Measurements from ENCODE around the gene SPNS3.

Gene SPNS3

DNA sequence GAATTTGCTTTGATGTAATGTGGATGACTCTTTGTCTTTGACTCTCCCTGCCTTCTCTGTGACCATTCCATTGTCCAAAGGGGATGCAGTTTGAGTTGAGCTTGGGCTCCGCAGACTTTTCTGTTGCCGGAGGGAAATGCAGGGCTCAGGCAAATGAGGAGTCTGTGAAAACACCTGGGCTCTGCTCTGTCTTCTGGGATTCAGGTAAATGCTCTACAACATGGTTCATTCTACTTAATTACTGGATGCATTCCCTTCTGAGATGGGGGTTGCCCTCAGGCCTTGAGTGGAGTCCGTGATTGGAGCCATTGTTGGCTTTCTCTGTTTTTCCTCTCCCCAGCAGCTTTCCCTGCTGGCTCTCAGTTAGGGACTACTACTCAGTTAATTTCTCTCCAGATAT, 38.5 kb downstream of the SPNS3 start:
- DNase-seq: no peak

DNA sequence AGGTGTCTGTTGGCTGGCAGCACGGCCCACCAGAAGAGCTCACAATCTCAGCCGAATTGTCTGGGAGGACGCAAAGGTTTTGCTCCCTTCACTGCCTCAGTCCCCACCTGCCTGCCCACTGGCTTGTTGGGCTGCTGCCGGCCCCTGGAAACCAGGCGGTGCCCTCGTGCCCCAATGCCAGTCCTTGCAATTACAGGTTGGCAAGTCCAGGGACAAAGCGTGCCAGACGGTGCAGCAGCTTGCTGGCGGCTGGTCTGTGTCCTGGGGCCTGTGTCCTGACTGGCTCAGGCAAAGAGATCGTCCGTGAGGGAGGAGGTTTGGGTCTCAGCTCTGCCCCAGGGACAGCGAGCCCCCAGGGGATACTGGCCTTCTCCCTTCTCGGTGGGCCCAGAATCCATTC, 40.4 kb downstream of the SPNS3 start:
- DNase-seq: no peak

DNA sequence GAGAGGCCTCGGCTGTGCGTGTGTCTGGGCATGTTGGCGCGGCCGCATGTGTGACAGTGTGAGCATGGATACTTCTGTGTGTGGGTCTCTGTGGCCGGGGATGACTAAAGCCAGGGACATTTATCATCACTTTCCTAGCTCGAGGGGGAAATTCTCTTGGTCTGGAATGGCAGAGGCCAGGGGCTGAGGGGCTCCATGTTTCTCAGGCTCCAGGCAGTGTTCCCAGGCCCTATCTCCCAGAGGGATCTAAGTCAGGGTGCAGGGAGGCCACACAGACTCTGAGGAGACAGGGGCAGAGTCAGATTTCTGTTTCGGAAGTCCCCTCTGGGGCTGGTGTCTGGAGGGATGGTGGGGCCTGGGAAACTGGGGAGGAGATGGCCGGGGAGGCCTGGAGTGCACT, 41.3 kb downstream of the SPNS3 start:
- no peak for DNase-seq

DNA sequence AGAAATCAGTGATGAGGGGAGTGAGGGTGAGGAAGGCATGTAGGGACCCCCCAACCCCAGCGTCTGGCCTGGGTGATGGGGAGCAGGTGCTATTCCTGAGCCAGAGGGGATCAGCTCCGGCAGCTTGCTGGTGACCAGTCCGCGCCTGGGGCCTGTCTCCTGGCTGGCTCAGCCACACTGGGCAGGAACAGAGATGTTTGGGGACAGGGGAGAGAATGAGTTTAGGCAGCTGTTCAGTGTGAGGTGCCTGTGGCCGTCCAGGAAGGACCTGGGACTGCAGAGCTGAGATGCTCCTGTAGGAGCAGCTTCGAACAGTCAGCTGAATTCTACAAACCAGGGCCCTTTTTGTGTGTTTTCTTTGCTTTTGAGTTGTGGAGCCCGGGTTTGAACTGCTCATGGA, 41.7 kb downstream of the SPNS3 start:
- no peak for DNase-seq

DNA sequence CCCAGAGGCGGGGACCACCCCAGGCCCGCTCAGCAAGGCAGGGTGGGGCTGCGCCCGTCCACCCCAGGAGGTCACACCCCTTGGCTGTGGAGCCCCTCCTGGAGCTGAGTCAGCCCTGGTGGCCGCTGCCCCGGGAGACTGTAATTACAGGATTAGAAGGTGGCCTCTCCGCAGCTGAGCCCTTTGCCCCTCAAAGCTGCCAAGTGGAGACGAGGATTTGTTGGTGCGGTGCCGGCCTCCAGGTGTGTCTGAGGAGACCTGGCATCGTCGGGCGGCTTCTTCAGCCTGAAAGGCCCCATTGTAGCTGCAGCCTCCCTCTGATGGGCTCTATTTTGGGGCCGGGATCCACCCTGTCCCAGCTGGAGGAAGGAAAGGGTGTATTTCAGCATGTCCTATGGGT, 42.3 kb downstream of the SPNS3 start:
- no peak for DNase-seq

DNA sequence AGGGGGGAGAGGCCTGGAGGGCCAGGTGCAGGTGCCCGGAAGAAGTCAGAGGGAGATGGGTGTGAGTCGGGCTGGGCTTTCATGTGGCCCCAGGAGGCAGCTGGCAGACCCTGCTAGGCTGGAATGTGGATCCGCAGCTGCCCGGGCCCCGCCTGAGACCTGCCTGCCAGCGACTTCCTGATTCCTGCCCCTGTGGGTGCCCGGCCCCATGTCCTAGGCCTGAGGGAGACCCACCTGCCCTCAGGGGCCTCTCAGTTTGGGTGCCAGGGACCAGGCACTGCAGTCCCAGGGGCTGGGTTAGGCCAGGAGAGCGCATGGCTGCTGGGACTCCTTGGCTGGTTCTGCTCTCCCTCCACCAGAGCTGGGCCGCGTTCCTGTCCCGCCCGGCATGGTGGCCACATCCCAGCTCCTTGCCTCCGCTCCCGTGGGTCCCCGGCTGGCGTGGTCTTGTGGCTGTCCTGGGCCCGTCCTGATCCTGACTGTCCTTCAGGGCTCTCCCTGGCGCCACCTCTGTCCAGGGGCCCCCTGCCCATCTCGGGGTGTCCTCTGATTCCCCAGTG, 42.9 kb downstream of the SPNS3 start:
- no peak for DNase-seq

DNA sequence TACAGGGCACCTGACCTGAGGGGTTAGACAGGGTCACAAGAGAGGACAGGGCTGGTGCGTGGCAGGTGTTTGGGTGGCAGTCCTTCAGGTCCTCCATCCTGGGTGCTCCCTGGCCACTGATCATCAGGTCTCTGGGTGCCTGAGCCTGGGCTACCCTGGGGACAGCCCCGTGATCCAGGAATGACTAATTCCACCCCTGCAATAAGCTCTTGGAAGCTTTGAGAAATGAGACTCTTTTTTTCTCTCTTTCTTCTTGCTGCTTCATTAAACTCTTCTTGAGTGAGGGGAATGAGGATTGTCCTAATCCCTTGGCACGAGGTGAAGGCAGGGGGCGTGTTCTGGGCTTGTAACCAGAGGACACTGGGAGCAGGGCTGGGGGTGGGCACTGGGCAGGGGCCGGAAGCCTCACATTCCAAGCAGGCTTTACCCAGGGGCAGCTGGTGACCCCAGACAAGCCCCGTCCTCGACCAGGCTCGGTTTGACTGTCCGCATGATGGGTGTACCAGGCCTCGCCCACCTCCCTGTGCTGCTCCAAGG, 43.6 kb downstream of the SPNS3 start:
- DNase-seq: no peak

DNA sequence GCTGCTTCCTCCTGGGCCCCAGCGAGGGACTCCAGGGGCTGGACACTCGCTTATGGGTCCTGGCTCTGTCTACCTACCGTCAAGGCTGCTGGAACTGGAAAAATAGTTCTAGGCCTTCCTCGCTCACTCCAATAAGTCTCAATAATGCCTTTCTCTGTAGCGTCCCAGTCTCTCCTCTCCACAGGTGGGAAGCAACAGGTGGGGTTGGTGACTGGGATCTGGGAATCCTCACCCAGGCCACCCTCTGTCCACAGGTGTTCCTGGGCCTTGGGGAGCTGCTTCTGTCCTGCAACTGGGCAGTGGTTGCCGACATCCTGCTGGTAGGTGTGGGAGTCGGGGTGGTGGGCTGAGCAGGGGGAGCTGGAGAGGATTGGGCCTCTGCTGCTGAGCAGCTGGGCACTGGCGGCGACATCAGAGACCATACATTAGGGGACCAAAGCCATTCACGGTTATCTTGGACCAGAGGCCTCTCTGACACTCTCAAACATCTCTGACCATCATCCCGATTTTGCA, 44.6 kb downstream of the SPNS3 start:
- DNase-seq: no peak

DNA sequence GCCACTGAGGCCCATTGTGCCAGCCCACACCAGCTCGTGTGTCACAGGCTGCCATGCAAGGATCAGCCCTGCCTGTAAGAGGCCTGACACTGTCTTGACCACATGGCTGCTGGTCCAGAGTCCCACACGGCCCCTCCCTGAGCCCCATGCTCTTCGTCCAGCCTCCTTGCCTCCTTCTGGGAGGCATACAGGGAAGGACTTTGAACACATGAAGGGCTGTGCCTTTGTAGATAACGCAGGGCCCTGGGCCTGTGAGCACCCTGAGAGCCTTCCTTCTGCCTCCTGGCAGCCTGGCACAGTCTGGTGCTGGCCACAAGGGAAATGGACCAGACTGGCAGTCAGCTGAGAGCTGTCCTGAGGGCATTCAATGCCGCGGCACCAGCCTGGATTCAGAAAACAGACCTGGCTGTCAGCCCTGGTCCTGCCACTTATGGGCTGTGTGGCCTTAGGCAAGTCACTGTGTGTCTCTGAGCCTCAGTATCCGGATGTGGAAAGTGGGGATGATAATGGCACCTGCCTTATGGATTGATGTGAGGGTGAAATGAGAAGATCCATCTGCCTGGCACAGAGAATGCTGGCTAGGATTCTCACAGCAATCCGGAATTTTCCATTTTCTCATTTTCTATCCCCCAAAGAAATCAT, 45.7 kb downstream of the SPNS3 start:
- no peak for DNase-seq

DNA sequence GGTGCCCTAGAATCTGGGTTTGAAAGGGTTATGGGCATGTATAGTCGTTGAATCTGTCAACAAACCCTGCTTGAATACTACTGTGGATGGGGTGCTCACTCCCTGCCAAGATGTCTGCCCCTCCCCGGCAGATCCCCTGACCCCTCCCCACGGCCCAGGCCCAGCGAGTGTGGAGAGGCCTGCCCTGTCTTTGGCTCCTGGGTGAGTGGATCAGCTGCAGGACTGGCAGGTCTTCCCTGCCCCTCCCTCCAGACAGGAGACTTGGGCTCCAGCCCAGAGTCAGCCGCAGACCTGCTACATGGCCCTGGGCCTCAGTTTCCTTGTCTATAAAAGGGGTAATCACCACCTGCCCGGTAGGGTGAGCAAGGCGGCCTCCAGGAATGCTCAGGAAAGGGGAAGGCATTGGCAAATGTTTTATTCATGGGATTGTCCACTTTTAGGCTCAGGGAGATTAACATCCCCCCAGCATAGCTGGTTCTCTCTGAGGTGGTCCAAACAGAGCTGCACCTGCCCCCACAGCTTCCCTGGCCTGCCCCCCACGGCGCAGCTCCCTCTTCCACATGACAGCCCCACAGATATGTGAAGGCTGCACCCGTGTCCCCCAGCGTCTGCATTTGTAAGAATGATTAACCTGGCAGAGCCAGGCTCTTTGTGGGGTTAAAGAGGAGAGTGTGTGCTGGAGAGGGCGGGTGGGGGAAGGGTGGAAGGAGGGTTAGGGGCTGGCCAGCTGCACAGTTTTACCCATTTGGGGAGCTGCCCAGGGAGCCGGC, 46.4 kb downstream of the SPNS3 start:
- DNase-seq: no peak

DNA sequence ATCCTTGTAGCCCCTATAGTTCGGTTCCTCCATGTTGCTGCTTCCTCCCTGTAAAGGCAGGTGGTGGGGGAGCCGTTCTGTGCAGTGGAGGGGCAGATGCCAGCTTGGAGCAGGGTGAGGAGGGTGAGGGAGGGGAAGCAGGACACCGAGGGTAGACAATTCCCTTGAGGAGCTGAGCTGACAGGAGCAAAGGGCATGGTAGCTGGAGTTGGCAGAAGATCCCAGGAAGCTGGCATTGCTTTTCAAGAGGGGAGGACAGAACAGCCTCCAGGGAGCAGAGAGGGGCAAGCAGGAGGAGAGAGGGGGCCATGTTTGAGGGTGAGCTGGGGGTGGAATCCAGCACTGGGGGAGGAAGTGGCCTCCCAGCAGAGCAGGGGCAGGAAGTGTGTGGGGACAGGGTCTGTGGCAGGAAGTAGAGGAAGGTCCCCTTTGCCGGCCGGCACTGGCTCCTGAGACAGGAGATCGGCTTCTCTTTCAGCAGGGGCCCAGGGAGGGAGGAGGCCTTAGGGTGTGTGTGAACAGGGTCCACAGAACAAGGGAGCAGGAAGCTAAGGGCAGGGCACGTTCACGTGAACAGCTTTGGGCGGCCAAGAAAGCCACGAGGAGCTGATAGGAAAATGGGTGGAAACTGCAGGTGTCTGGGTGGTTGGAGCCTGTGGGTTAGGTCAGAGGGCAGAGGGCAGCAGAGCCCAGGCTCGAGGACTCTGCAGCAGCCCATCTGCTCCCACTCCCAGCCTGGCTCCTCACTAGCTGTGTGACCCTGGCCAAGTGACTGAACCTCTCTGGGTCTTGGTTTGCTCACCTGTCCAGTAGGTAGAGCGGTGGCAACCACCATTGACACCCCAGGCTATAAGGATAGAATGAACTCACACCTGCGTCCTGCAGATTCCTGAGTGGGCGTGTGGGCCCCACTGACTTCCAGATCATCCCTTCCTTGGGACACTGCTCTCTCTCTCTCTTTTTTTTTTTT, 47.5 kb downstream of the SPNS3 start:
- peak in 1 of 5 donors; percentile 71 for DNase-seq

DNA sequence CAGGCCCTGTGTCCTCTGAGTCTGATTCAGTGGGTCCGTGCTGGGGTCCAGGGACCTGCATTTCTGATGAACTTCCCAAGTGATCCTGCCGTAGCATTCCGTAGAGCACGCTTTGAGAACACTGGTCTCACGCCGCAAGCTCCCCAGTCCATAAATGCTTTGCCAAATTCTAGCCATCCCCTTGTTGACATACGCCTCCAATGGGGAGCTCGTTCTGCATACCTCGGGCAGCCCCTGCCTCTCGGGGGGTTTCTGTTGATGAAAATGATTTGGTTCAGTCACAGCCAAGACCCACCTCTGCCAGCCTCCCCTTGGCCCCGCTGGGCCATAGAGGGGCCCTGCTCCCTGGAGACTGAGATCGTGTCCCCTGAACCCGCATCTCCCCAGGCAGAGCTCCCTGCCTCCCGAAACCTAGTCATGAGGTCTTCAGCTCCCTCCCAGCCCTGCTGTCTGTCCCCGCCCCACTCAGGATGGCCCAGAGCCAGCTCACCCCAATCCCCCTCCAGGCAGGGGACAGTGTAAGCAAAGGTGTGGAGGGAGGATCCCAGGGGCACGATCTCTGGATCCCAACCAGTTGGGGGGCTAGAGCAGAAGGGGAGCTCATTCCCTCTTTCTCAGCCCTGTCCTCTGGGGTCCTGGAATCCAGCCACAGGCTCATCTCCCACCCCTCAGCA, 48.7 kb downstream of the SPNS3 start:
- DNase-seq: no peak

DNA sequence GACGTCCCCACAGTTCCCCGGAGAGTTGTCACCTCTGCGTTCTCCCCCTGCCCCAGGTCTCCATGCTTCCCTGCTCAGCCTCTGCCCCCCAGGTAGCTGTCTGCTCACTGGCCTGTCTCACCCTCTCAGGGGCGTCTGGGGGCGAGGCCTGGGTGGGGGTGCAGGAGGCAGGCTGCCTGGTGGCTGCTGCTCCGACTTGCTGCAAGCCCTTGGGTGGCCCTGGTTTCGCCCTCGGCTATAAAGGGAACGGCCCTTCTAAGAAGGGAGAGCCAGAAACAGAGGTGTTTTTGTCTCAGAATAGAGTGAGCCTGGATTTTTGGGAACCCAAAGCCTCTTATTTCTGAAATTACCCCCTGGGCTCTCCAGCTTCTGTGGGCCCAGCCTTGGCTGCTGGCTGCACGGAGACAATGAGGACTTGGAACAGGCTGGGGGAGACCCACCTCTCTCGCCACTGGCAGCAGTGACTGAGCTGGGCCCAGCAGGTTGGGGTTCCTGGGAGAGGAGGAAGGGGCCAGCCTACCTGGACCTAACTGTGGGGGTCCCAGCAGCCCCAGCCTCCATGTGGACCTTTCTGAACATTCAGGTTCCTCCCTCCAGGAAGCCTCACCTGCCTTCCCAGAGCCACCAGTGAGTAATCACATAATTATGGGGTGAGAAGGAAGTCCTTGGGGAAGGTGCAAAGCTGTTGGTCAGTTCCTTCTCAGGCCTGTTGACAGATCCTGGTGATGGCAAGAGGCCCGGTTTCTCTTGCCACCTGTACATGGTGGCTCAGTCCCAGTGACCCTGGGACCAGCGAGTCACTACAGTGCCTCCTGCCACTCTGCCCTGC, 49.5 kb downstream of the SPNS3 start:
- DNase-seq: no peak

DNA sequence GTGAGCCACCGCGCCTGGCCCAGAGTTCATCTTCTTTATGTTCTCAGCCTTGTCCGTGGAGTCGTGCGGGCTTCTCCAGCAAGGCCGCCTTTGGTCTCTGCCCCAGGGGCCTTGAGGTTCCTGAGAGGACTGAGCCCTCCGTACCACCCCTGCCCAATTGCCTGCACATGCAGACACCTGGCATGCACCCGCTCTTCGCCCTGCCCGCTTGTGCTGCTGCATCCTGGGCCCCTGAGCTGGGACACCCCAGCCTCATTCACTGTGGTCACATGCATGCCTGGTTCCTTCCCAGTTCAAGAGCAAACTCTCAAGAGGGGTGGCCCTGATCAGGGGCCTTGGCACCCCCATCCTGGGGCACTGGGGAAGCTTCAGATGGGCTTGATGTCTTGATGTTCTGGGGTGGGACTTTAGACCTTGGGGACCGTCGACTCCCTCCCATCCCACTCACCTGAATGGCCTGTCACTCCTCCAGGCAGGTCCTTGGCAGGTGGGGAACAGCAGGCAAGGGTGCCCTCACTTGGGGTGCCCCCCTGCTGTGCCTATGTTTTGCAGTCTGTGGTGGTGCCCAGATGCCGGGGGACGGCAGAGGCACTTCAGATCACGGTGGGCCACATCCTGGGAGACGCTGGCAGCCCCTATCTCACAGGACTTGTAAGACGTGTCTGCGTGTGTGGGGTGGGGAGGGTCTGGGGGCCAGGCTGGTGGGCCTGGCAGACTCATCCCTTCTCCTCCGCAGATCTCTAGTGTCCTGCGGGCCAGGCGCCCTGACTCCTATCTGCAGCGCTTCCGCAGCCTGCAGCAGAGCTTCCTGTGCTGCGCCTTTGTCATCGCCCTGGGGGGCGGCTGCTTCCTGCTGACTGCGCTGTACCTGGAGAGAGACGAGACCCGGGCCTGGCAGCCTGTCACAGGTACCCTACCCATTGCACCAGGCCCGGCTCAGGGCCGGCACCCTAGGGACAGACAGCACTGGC, 52.2 kb downstream of the SPNS3 start:
- peak in 3 of 5 donors; percentile 25 to 68 (median 25) for DNase-seq

DNA sequence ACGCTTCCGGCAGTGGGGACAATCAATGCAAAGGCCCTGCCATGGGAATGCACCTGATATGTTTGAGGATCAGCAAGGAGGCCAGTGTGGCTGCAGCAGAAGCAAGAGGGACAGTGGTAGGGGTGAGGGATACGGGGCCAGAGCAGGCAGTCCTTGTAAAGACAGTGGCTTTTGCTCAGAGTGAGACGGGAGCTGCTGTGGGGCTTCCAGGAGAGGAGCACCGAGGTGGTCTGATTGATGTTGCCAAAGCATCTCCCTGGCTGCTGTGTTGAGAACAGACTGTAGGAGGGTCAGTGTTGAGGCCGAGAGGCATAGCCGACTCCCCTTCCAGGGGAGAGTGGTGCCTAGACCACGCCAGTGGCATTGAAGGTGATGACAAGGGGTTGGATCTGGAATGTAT, 53.6 kb downstream of the SPNS3 start:
- no peak for DNase-seq

DNA sequence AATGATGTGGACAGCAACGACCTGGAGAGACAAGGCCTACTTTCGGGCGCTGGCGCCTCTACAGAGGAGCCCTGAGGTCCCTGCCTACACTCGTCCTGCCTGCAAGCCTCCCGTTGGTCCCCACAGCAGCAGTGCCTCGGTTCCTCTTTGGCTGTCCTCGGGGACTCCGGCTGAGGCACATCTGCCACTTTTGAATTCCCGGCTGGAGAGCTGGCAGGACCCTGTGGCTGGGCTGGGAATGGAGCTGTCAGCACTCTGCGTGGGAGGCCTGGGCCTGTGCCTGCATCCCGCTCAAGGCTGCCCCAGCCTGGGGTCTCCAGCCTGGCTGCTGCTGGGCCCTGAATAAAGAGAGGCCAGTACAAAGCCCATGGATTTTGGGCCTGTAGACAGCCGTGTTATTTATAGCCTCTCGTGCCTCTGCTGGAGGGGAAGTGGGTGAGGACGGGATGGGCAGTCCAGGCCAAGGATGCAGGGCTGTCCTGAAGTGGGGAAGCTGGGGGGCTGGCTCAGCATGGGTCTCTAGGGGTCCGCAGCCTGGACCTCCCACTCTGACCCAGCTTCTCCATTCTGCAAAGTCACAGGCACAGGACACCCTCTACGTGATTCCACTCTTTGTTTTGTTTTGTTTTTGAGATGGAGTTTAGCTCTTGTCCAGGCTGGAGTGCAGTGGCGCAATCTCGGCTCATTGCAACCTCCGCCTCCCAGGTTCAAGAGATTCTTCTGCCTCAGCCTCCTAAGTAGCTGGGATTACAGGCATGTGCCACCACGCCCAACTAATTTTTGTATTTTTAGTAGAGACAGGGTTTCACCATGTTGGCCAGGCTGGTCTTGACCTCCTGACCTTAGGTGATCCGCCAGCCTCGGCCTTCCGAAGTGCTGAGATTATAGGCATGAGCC, 54.3 kb downstream of the SPNS3 start:
- DNase-seq: no peak

DNA sequence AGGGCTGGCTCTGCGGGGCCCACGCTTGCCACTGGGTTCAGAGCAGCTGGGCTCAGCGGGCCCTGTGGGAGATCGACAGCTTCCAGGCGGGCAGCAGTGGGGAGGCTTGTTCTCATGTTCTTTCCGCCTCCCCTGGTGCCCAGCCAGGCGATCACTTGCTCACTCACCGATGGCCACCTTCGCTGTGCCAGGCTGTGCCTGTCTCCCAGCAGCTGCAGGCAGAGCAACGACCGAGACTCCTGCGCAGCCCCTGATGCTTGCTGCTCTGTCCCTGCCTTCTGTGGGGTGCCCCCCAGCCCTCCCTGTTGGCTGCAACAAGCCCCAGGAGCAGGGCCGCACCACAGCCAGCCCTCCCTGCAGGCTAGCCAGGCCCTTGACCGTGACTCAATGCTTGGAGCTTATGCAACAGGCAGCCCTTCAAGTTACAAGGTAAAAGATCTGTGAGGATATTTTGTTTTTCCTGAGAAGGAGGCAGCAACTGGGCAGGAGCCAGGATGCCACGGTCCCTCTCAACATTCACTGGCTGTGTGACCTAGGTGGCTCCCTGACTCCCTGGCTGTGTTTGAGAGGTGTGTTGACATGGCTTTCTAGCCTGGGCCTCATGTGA, 55.4 kb downstream of the SPNS3 start:
- DNase-seq: no peak

DNA sequence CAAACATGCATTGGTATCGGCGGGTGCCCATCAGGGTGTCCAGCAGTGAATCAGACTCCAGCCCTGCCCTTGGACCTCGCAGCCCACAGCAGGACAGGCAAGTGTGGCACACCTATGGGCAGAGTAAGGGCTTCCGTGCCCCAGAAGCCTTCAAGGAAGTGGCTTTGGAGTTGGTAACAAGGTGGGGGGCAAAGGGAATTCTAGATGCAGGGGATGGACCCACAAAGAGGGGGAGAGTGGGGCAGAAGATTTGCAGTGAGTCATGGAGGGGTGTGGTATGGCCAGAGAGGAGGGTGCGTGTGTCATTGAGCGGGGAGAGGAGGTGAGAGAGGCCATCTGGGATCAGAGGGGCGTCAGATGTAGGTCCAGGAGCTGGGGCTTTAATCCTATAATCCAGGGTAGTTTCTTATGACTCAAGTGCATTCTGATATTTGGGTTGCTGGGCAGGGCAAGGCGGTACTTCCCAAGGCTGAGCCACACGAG, 56.4 kb downstream of the SPNS3 start:
- no peak for DNase-seq

Measured in T-helper 1 cell (primary cell).